ENCODE results near the gene CFAP97D2.
"Not testable (repeated sequence)": the region's sequence is repeated elsewhere in the genome, so short reads cannot be mapped to it uniquely, and the experiment has no call there.

The CFAP97D2 gene

DNA sequence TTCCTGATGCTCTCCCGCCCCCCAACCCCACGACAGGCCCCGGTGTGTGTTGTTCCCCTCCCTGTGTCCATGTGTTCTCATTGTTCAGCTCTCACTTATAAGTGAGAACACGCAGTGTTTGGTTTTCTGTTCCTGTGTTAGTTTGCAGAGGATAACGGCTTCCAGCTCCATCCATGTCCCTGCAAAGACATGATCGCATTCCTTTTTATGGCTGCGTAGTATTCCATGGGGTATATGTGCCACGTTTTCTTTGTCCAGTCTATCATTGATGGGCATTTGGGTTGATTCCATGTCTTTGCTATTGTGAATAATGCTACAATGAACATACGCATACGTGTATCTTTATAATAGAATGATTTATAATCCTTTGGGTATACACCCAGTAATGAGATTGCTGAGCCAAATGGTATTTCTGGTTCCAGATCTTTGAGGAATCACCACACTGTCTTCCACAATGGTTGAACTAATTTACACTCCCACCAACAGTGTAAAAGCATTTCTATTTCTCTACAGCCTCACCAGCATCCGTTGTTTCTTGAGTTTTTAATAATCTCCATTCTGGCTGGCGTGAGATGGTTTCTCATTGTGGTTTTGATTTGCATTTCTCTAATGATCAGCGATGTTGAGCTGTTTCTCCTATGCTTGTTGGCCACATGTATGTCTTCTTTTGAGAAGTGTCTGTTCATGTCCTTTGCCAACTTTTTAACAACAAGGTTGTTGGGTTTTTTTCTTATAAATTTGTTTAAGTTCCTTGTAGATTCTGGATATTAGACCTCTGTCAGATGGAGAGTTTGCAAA is 20.0 kb upstream of the CFAP97D2 start:
- not testable (repeated sequence) for DNase-seq (ENCODE audit: low read depth in 2 of 2)

DNA sequence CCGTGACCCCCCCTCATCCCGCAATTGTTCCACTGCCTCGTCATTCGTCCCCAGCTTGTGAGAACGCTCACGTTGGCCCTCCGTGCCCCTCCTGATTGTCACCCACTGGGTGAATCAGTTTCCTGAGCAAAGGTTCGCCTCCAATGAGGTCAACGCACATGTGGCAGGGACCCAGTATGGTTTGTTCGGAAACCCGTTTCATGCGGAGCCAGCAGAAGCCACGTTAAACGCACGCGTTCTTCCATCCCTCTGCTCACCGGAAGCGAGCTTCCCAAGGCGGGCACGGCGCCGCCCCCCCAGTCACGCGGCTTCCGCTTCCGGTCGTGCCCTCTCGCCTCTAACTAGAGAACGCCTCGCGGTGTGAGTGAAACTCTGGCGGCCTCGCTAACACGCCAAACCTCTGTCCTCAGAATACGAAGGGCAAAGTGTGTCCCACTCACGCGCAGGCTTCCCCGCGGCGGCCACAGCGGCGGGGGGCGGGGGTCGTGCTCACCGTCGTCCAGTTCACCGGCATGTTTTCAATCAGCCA is 18.0 kb upstream of the CFAP97D2 start:
- DNase-seq (ENCODE audit: low read depth in 2 of 2), result no peak

DNA sequence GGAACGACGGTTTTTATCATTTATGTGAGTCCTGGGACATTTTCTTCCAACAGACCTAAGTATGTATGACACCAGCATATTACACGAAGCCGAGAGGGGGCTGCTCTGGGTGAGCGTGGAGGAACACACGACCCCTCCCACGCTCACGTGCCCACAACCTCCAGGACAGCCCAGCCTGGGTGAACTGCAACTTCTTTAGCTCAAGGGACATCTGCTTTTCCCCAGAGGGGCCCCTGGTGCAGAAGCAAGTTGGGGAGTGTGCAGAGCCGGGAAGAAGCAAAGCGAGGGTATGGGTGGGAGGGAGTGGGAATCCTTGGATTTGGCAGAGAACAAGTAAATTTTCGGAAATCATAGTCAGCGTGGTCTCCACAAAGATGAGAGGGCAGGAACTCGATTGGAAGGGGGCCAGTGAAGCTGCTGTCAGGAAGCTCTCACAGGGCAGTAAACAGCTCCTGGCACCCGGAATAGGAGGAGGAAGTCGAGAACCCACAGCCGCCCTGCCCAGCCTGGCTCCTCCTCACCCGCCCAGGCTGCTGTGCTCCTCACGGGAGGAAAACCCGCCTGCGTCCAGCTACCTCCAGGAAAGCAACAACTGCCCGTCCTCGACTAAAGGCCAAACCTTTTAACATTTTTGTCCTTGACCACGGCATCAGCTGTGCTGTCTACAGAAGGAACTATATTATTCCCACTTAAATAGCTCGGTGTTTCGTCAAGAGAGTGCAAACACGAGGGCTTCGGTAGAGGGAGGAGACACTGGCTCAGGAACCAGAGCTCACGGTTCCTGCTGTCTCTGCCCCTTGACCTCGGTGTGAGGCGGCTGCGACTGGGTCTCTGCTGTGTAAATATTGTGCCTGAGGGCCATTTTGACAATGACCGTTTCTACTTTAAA is 17.2 kb upstream of the CFAP97D2 start:
- DNase-seq (ENCODE audit: low read depth in 2 of 2), result no peak

DNA sequence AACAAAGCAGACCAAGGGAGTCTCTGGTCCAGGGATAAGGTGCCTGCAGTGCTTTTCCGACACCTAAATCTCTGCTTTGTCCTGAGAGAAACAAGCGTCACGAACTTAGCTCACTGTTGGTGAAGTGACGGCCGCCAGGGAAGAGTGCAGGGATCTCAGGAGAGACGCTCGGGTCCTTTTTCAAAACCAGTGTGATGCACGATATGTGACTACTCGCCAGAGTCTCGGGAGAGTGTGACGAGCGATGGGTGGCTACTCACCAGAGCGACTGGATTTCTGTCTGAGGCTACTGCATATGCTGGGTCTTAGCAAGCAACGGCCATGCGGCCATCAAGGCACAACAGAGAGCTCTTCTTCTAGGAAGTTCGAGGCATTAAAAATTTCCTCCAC is 16.5 kb upstream of the CFAP97D2 start:
- no peak for DNase-seq (ENCODE audit: low read depth in 2 of 2)

DNA sequence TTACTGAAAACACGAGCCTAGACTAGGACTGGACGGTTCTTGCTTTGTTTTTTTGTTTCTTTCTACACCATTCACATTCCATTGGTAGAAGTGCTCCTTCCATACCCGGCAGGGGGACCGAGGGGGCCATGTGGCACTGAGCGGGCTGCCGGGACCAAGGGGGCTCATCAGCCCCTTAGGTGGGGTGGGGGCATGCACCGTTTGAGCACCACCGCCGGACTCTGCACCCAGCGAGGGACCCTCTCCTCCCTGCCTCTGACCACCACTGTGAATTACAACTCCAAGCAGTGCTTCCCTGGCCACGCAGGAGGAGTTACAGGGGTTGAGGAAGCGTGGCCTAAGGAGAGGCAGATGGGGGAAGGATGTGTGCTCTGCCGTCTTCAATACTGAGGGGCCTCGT is 15.0 kb upstream of the CFAP97D2 start:
- no peak for DNase-seq (ENCODE audit: low read depth in 2 of 2)

DNA sequence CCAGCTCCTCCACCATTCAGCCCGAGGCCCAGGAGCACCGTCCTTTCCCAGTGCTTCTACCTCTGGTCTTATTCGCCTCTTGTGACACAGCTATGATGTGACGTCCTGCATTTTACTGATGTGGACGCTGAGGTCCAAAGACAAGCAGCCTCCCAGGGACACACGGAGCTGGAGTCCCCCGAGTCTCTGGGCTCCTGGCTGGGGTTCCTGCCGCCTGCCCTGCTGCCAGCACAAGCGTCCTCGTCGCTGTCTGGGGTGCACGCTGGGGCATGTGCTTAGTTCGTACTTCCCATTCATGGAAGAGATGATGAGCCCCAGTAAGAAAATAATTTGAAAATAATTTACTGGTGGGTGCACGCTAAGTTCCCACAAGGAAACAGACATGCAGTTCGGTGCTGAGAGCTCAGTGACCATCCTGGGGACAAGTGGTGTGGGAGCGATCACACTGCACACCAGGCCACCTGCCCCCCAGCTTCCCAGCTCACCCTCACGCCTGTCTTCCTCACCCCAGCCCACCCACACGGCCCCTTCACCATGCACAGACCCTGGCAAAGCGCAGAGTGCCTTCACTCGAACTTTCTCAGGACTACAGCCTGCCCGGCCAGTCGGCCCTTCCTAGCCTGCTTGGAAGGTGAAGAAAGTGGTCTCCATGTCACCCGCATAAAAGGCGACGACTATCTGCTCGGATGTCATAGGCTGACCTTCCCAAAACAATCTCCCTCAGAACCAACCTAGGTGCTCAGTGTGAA is 14.2 kb upstream of the CFAP97D2 start:
- no peak for DNase-seq (ENCODE audit: low read depth in 2 of 2)

DNA sequence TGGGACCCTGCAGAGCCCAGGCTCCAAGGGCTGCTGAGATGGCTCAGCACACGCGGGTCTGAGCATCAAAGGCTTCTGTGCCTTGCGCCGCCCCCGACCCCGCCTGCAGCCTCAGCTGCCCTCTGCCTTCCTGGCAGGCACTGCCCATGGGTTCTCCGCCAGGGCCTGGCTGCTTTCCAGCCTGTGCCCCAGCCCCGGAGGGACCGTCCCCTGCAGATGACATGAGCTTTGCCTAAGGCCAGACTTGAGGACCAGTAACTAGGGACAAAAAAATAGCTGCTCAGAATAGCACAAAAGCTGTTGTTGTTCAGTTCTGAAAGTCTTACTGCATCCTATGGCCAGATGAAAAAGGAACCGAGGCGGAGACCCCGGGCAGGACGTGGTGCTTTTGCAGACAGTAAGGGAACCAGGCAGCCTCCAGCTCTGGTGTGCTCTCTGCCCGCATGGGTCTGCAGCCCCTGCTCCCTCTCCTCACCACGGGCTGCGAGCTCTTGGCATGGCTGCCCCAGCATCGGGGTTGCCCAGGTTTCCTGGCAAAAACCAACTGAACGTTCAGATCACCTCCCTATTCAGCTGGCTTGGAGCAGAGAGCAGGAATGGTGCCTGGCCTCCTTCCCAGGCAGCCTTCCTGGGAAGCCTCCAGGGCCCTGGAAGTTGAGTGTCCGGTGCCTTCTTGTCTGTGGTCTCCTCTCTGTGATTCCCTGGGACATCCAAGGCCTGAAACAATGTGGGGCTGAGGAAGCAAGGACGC is 12.5 kb upstream of the CFAP97D2 start:
- no peak for DNase-seq (ENCODE audit: low read depth in 2 of 2)

DNA sequence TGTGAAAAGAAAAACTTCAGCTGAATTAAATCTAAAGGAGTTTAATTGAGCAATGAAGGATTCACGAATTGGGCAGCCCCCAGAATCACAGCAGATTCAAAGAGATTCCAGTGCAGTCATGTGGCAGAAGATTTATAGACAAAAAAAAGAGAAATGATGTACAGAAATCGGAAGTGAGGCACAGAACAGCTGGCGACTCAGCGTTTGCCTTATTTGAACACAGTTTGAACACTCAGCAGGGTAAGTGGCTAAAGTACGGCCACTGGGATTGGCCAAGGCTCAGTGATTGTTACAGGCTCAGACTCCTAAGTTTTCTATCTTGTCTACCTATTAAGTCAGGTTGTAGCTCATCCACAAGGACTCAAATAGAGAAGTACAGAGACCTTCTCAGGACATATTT is 11.6 kb upstream of the CFAP97D2 start:
- no peak for DNase-seq (ENCODE audit: low read depth in 2 of 2)

DNA sequence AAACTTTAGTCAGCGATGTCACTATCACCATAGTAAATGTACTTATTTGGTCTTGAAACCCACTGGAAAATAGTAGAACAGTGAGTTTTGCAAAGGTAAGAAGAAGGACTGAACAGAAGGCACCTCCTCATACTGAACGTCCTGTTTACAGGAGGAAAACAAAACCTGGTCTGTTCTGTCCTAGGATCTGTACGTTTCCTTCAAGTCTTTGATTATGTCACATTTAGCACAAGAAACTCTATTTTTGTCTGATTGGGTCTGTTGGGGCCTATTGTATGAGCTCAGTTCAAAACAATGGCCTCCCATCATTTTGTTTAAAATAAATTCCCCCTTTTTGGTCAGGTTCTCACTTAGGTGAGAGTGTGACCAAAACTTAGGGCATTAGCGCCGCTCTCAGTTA is 11.2 kb upstream of the CFAP97D2 start:
- DNase-seq (ENCODE audit: low read depth in 2 of 2), result no peak

DNA sequence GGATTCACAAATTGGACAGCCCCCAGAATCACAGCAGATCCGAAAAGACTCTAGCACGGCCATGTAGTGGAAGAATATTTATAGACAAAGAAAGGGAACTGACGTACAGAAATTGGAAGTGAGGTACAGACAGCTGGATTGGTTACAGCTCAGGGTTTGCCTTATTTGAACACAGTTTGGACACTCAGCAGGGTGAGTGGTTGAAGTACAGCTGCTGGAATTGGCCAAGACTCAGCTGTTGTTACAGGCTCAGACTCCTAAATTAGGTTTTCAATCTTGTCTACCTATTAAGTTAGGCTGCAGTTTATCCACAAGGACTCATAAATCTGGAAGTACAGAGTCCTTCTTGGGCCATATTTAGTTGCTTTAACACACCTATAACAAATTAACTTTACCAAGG is 5.8 kb upstream of the CFAP97D2 start:
- DNase-seq (ENCODE audit: low read depth in 2 of 2), result no peak

DNA sequence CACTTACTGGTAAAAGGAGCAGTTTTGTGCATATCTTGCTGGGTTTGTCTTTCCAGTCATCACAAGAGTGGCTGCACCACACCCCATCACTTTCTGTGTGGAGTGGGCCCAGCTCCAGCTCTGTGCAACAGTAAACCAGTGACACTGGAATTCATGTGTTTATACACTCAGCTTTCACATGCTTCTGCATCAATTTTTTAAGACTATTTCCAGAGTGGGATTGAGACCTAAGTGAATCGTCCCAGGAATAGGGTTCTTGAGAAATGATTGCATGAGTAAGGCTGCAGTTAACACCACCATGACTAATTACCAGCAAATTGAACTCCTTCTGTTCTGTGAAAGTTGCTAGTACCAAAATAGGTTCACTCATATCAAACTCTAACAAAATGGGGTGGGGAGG is 5.3 kb upstream of the CFAP97D2 start:
- DNase-seq (ENCODE audit: low read depth in 2 of 2), result no peak

DNA sequence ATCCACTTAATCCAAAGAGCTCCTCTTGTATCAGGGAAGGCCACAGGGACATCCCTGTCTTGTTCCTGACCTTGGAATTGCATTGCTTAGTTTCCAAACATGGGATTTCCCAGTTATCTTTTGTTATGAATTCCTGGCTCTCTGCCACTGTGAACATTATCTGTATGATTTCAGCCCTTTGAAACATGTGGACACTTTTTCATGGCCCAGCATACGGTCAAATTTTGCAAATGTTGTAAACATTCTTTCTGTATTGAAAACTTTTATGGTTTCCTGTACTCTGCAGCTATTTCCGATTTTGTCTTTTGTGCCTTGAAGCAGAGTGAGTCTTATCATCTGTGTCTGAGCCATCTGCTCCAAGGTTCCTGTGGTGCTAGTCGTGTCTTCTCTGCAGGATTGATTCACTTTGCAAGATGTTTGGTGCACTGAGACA is 4.5 kb upstream of the CFAP97D2 start:
- no peak for DNase-seq (ENCODE audit: low read depth in 2 of 2)

DNA sequence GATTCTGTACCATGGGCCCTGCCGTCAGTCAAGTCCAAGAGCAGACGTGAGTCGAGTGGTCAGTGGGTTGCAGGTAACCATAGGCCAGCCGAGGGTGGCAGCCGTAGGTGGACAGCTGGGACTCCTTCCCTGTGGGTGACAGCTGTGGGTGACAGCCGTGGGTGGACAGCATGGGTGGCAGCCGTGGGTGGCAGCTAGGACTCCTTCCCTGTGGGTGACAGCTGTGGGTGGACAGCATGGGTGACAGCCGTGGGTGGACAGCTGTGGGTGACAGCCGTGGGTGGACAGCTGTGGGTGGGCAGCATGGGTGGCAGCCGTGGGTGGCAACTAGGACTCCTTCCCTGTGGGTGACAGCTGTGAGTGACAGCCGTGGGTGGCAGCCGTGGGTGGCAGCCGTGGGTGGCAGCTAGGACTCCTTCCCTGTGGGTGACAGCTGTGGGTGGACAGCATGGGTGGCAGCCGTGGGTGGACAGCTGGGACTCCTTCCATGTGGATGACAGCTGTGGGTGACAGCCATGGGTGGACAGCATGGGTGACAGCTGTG is 2.6 kb upstream of the CFAP97D2 start:
- not testable (repeated sequence) for DNase-seq (ENCODE audit: low read depth in 2 of 2)

DNA sequence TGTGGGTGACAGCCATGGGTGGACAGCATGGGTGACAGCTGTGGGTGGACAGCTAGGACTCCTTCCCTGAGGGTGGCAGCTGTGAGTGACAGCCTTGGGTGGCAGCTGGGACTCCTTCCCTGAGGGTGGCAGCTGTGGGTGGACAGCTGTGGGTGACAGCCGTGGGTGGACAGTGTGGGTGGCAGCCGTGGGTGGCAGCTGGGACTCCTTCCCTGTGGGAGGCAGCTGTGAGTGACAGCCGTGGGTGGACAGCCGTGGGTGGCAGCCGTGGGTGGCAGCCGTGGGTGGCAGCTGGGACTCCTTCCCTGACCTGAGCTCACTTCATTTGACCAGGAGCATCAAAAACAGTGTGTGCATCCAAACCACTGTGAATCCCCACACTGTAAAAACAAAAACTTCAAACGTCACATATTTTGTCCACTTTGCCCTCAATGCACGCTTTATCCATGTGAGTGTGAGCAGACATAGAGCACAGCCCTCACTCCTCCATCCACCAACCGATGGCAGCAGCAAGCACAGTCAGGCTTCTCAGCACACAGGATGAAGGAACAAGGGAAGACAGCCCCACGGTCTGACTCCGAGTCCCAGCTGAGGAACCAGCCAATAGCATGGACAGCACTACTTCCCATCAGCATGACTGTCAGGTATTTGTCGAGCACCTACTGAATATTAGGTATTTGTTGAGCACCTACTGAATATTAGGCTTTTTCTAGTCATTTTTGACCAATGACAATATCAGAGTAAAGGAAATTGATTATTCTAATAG is 1.6 kb upstream of the CFAP97D2 start:
- no peak for DNase-seq (ENCODE audit: low read depth in 2 of 2)

DNA sequence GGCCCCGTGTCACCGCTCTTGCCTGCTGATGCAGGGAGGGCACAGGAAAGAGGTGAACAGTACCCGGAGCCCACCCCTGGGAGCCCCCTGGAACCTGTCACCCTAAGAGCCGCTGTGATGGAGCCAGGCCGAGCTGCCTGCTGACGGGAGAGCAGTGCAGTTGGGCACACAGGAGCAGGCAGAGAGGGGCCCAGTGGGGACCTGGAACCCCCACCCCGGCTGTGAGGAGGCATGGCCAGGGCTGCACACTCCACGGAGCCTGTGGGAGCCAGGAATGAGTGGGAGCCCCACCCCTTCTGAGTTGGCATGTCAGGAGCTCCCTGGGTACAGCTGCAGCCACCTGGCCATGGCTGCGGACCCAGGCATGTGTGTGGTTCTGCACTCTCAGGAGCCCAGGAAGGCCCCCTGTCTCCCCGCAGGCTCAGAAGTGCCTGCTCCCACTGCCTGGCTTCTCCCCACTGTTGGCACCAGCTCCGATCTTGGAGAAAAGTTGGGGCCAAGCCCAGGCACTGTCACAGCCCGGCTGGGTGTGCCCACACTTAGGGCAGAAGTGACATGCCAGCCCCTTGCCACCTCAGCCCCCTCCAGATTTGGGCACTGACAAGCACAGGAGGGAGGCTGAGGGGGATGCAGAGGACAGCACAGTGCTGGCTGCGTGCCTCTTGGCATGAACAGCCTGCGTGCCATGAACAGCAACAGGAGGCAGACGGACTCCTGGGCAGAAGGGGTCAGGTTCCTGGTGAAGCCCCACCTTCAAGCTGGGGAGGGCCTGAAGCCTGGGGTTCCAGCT is 6.3 kb downstream of the CFAP97D2 start:
- no peak for DNase-seq (ENCODE audit: low read depth in 2 of 2)

DNA sequence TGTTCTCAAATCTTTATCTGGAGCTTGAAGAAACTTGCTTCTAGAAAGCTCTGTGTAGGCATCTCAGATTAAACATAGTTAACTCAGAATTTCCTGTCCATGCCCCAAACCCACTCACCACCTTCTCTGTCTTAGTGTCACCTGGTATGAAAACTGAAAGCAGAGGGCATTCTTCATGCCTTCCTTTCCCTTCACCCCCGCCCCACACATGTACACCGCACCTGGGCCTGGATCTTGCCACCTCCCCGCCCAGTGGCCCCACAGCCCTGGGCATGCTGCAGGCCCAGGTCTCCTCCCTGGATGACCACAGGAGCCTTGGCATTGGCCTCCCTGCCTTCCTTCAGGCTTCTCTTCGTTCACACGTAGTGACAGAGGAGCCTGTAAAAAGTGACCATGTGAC is 15.8 kb downstream of the CFAP97D2 start:
- DNase-seq (ENCODE audit: low read depth in 2 of 2), result no peak

DNA sequence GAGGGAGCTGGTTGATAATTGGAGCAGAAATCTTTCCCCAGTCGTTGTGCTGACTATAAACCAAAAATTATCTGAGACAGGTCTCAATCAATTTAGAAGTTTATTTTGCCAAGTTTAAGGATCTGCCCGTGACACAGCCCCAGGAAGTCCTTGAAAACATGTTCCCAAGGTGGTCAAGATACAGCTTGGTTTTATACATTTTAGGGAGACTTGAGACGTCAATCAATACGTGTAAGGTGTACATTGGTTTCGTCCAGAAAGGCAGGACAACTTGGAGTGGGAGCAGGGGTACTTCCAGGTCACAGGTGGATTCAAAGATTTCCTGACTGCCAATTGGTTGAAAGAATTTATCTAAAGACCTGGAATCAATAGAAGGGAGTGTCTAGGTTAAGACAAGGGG is 17.6 kb downstream of the CFAP97D2 start:
- DNase-seq (ENCODE audit: low read depth in 2 of 2), result no peak

DNA sequence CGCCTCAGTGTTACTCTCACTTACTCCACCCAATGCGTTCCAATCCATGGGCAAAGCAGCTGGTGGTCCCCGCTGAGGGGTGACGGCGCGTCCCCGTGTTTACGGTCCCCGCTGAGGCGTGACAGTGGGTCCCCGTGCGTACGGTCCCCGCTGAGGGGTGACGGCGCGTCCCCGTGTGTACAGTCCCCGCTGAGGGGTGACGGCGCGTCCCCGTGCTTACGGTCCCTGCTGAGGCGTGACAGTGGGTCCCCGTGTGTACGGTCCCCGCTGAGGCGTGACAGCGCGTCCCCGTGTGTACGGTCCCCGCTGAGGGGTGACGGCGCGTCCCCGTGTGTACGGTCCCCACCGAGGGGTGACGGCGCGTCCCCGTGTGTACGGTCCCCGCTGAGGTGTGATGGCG is 19.5 kb downstream of the CFAP97D2 start:
- DNase-seq (ENCODE audit: low read depth in 2 of 2), result no peak

DNA sequence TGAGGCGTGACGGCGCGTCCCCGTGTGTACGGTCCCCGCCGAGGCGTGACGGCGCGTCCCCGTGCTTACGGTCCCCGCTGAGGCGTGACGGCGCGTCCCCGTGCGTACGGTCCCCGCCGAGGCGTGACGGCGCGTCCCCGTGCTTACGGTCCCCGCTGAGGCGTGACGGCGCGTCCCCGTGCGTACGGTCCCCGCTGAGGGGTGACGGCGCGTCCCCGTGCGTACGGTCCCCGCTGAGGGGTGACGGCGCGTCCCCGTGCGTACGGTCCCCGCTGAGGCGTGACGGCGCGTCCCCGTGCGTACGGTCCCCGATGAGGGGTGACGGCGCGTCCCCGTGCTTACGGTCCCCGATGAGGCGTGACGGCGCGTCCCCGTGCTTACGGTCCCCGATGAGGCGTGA is 20.5 kb downstream of the CFAP97D2 start:
- DNase-seq (ENCODE audit: low read depth in 2 of 2), result not testable (repeated sequence)

All from activated CD8-positive, alpha-beta memory T cell treated with anti-CD3 and anti-CD28 coated beads for 4 hours (primary cell).